Osteocyte (in vitro differentiated cells): Measurements from ENCODE around the gene GADD45B. TPM values are rescaled to one million over a fixed set of nuclear protein-coding genes. Genes with fewer than 3 reads are reported as not detected.

Experiments
- DNase-seq: peaks from one replicate; pipeline ENCODE4 v3.0.0; 2021; ENCODE audit warnings: mixed read lengths; ENCODE audit not compliant: unreplicated experiment; ENCODE audit errors: extremely low spot score
- H3K27ac Mint-ChIP-seq: one replicate; pipeline ENCODE4 v1.8.0; 2021; ENCODE audit warnings: mild to moderate bottlenecking, mixed read lengths; ENCODE audit not compliant: unreplicated experiment
- H3K27me3 Mint-ChIP-seq: one replicate; pipeline ENCODE4 v1.8.0; 2021; ENCODE audit warnings: mixed read lengths; ENCODE audit not compliant: unreplicated experiment
- H3K36me3 Mint-ChIP-seq: one replicate; pipeline ENCODE4 v1.8.0; 2021; ENCODE audit warnings: mixed read lengths; ENCODE audit not compliant: unreplicated experiment
- H3K4me1 Mint-ChIP-seq: one replicate; pipeline ENCODE4 v1.8.0; 2021; ENCODE audit warnings: mixed read lengths; ENCODE audit not compliant: unreplicated experiment
- H3K4me3 Mint-ChIP-seq: one replicate; pipeline ENCODE4 v1.8.0; 2021; ENCODE audit warnings: mild to moderate bottlenecking, moderate library complexity, mixed read lengths; ENCODE audit not compliant: unreplicated experiment
- H3K9me3 Mint-ChIP-seq: one replicate; pipeline ENCODE4 v1.8.0; 2021; ENCODE audit warnings: mixed read lengths; ENCODE audit not compliant: unreplicated experiment
- total RNA-seq: library from RNA; stranded (reverse); gene quantifications from 2 replicates; pipeline ENCODE4 v1.2.1, GENCODE V29; 2021
- TF ChIP-seq, protein P1 (sequence below): fragments of 200-600 bp; sonication (generic); IDR thresholded peaks from 2 replicates; pipeline ENCODE4 v1.5.0; 2021; ENCODE audit warnings: antibody characterized with exemption, mild to moderate bottlenecking, moderate library complexity

The GADD45B gene
- total RNA-seq, 1 donor from 2014 or later, result 165 TPM

DNA sequence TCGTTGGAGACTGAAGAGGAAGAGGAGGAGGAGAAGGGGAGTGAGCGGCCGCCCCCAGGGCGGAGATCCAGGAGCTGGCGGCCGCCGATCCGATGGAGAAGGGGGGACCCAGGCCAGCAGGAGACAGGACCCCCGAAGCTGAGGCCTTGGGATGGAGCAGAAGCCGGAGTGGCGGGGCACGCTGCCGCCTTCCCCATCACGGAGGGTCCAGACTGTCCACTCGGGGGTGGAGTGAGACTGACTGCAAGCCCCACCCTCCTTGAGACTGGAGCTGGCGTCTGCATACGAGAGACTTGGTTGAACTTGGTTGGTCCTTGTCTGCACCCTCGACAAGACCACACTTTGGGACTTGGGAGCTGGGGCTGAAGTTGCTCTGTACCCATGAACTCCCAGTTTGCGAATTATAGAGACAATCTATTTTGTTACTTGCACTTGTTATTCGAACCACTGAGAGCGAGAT lies 1.8 kb downstream of the GADD45B start:
- Mint-ChIP-seq H3K9me3 (no peaks in the 10 kb centered on the region), H3K4me3 (peak overlapping the region; percentile 99), H3K27ac (peak overlapping the region; percentile 95), H3K4me1 (peaks cover 28% of the 10 kb centered on the region), H3K27me3 (no peaks in the 10 kb centered on the region), H3K36me3 (peaks cover 20% of the 10 kb centered on the region)
- DNase-seq, result no peak
- TF ChIP-seq, protein P1, sequence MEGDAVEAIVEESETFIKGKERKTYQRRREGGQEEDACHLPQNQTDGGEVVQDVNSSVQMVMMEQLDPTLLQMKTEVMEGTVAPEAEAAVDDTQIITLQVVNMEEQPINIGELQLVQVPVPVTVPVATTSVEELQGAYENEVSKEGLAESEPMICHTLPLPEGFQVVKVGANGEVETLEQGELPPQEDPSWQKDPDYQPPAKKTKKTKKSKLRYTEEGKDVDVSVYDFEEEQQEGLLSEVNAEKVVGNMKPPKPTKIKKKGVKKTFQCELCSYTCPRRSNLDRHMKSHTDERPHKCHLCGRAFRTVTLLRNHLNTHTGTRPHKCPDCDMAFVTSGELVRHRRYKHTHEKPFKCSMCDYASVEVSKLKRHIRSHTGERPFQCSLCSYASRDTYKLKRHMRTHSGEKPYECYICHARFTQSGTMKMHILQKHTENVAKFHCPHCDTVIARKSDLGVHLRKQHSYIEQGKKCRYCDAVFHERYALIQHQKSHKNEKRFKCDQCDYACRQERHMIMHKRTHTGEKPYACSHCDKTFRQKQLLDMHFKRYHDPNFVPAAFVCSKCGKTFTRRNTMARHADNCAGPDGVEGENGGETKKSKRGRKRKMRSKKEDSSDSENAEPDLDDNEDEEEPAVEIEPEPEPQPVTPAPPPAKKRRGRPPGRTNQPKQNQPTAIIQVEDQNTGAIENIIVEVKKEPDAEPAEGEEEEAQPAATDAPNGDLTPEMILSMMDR, result no peak

- DNase-seq, result no peak
- H3K27ac Mint-ChIP-seq, result peak overlapping the region; percentile 95
- peaks cover 27% of the 10 kb centered on the region for H3K4me1 Mint-ChIP-seq
- H3K4me3 Mint-ChIP-seq, result peak overlapping the region; percentile 99
- H3K36me3 Mint-ChIP-seq, result peaks cover 20% of the 10 kb centered on the region
- no peaks in the 10 kb centered on the region for H3K9me3 Mint-ChIP-seq
- H3K27me3 Mint-ChIP-seq, result no peaks in the 10 kb centered on the region
- TF ChIP-seq, protein P1, result peak; percentile 24
These were observed 2.4 kb downstream of the GADD45B start for GRCh38 chr19:2478278-2478755.

DNA sequence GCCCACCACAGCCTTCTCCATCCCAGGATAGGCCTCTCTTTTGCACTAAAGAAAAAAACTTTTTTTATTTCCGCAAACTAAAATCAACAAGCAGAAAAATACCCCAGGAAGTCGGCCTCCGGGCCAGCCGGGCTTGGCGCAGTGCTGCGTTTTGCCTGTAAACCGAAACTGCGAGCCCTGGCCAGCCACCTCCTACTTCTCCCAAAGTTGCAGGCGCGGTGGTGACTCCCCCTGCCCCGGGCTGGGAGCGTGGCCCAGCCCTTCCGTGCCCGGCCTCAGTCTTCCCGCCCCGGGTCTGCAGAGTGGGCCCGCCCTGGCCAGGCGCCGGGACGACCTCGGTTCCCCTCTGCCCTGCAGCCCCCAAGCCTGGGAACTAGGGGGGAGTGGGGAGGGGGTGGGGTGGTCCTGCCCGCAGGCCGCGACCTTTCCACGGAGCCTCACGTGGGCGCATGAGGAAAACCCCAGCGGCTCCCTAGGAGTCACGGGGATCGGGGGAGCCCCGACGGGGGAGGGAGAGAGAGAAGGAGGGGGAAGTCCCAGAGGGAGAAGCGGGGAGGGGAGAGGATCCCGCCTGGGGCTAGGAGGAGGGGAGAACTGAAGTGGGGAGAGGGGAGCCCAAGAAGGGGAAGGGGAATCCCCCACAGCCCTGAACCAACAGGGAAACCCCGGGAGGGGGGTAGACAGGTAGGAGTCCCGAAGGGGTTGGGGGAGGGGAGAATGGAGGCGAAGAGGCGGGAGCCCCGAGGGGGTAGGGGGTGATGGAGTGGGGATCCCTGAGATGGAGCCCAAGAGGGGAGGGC lies 3.0 kb downstream of the GADD45B start:
- Mint-ChIP-seq H3K4me1 (peaks cover 23% of the 10 kb centered on the region), H3K36me3 (peaks cover 20% of the 10 kb centered on the region), H3K9me3 (no peaks in the 10 kb centered on the region), H3K4me3 (peak overlapping the region; percentile 99), H3K27ac (peak overlapping the region; percentile 95), H3K27me3 (no peaks in the 10 kb centered on the region)
- TF ChIP-seq, protein P1, result no peak
- DNase-seq, result peak; percentile 91

DNA sequence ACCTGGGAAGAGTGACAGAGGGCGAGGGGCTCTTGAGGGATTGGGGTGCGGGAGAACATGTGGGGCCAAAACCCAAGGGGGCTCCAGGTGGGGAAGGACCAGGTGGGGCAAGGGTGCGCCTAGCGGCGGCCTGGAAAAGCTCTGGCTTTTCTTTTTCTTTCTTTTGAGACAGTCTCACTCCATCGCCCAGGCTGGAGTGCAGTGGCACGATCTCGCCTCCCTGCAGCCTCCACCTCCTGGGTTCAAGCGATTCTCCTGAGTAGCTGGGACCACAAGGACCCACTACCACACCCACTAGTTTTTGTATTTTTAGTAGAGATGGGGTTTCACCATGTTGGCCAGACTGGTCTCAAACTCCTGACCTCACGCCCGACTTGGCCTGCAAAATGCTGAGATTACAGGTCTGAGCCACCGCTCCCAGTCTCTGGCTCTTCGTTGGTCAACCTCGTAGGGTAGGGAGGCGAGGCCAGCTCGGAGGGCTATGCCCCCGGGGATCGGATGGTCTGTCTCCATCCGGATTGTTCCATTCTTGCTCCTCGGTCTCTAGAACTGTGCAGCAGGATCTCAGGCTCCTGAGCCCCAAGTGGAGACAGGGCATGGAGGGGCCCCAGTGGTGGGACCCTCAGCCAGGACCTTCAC lies 3.7 kb downstream of the GADD45B start:
- Mint-ChIP-seq H3K36me3 (peaks cover 20% of the 10 kb centered on the region), H3K4me1 (peaks cover 23% of the 10 kb centered on the region), H3K27ac (peak overlapping the region; percentile 69), H3K9me3 (no peaks in the 10 kb centered on the region), H3K27me3 (no peaks in the 10 kb centered on the region), H3K4me3 (peak overlapping the region; percentile 44)
- TF ChIP-seq, protein P1, result peak; percentile 23
- no peak for DNase-seq

GRCh38 chr19:2481466-2481865 lies 5.5 kb downstream of the GADD45B start:
- no peak for DNase-seq
- TF ChIP-seq, protein P1, result no peak
- Mint-ChIP-seq H3K36me3 (peaks cover 20% of the 10 kb centered on the region), H3K9me3 (no peaks in the 10 kb centered on the region), H3K27me3 (no peaks in the 10 kb centered on the region), H3K27ac (no peak overlapping the region), H3K4me1 (peaks cover 22% of the 10 kb centered on the region), H3K4me3 (no peak overlapping the region)
